CD4-positive, alpha-beta memory T cell (primary cell): ENCODE results near the gene GPC6. TPM values are rescaled to one million over a fixed set of nuclear protein-coding genes. Genes with fewer than 3 reads are reported as not detected.

Source experiments
- CTCF ChIA-PET: fragments of 350-600 bp; sonication (Branson Sonifier 250); formaldehyde crosslinking; loops from one replicate; lab custom pipeline; 2021; ENCODE audit warnings: inconsistent platforms; ENCODE audit not compliant: partially characterized antibody; lab: Charles Lee
- POLR2A ChIA-PET: fragments of 350-600 bp; sonication (Branson Sonifier 250); formaldehyde crosslinking; loops from one replicate; lab custom pipeline; 2021; ENCODE audit not compliant: partially characterized antibody; lab: Charles Lee
- DNase-seq, 5 donors: peaks; one replicate each; pipeline versions ENCODE4 v3.0.0 to v3.0.0-alpha.2; 2020 to 2022; ENCODE audit warnings: mixed read lengths in 1 of 5
- H3K27ac ChIP-seq: one replicate; pipeline ENCODE4 v1.7.0; 2013; ENCODE audit warnings: low read depth, low read length
- H3K27me3 ChIP-seq: 2 replicates; pipeline ENCODE4 v1.7.0; 2013; ENCODE audit warnings: mild to moderate bottlenecking, low read length, moderate library complexity; ENCODE audit not compliant: insufficient read depth
- H3K36me3 ChIP-seq: 2 replicates; pipeline ENCODE4 v1.7.0; 2013; ENCODE audit warnings: mild to moderate bottlenecking, low read length, moderate library complexity; ENCODE audit not compliant: insufficient read depth
- H3K4me1 ChIP-seq: 2 replicates; pipeline ENCODE4 v1.7.0; 2013; ENCODE audit warnings: mild to moderate bottlenecking, low read length, moderate library complexity; ENCODE audit not compliant: insufficient read depth
- H3K4me3 ChIP-seq, 2 donors: one replicate each; pipeline ENCODE4 v1.7.0; 2013; ENCODE audit warnings: low read length in 2 of 2, mild to moderate bottlenecking in 1 of 2
- H3K9me3 ChIP-seq, 2 donors: one replicate each; pipeline ENCODE4 v1.7.0; 2013; ENCODE audit warnings: low read length in 2 of 2, control low read depth in 1 of 2; ENCODE audit not compliant: control insufficient read depth in 1 of 2
- H3K27ac Mint-ChIP-seq, 7 donors: one replicate each; pipeline ENCODE4 v1.8.0; 2020 to 2021; ENCODE audit warnings: mixed read lengths in 7 of 7, mild to moderate bottlenecking in 6 of 7, inconsistent platforms in 3 of 7, moderate library complexity in 3 of 7
- H3K27me3 Mint-ChIP-seq, 2 donors: one replicate each; pipeline ENCODE4 v1.8.0; 2020 to 2021; ENCODE audit warnings: mixed read lengths in 2 of 2
- H3K36me3 Mint-ChIP-seq, 2 donors: one replicate each; pipeline ENCODE4 v1.8.0; 2020 to 2021; ENCODE audit warnings: mixed read lengths in 2 of 2, inconsistent platforms in 1 of 2, mild to moderate bottlenecking in 1 of 2
- H3K4me1 Mint-ChIP-seq, 4 donors: one replicate each; pipeline ENCODE4 v1.8.0; 2020 to 2021; ENCODE audit warnings: mixed read lengths in 4 of 4, mild to moderate bottlenecking in 1 of 4
- H3K4me3 Mint-ChIP-seq, 8 donors: one replicate each; pipeline ENCODE4 v1.8.0; 2020 to 2021; ENCODE audit warnings: mixed read lengths in 8 of 8, mild to moderate bottlenecking in 7 of 8, moderate library complexity in 6 of 8, inconsistent platforms in 3 of 8
- H3K9me3 Mint-ChIP-seq, 8 donors: one replicate each; pipeline ENCODE4 v1.8.0; 2020 to 2021; ENCODE audit warnings: mixed read lengths in 8 of 8, mild to moderate bottlenecking in 5 of 8, inconsistent platforms in 3 of 8, moderate library complexity in 1 of 8
- intact Hi-C: fragments of 100-400 bp; cut with micrococcal nuclease; formaldehyde crosslinking; loops from one replicate; pipeline ENCODE4 v1.15.1; 2023
- polyA plus RNA-seq, 2 donors: library from polyadenylated mRNA; unstranded; fragments of 300-500 nt; fragmentation: Illumina TruSeq; gene quantifications; one replicate each; pipeline ENCODE4 v1.2.3, GENCODE V29; 2021
- total RNA-seq, 2 experiments: library from RNA; stranded (reverse); gene quantifications; one replicate each; pipeline ENCODE4 v1.2.3, GENCODE V29; 2021

The GPC6 gene
- total and polyA plus RNA-seq, 4 experiments from 2014 or later = not detected

DNA sequence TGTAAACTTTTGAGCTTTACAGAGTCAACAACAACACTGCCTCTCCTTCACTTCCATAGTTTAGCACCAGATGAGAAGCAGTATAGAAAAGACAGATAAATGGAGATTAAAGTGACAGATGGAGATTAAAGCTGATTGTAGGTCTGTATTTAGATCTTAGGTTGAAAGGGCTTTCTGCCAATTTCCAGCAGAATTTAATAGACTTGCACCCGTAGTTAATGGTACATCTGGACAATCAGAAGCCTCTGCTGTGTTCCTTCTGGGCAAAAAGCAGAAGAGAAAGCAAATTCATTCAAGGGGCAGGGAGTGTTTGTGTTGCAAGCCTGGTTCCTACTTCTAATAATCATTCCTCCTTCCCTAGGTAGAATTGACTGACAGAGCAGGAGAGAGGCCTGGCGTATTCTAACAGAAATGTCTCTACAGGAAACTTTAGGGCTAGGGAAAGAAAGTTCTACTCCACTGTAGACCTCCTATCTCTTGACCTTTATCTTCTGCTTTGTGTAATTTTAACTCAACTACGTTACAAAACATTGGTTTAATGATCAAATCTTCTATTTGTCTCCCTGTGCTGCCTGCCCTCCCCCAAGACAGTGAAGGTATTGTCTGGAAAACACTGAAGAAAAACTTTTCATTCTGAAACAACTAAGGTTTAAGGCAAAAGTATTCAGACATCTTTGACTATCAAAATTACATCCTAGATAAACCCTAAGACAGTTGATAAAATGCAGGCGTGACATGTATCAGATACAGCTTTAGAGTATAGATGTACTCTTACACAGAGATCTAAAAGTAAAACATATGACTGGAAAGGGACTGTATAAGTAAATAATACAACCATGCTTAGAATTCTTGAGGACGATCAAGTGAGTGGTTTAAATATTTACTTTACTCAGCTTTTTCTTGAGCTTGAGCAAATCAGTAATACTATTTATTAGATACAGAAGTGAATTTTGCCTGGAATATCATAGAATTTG lies 44.4 kb downstream of the GPC6 start:
- Mint-ChIP-seq H3K27ac (no peak overlapping the region), H3K4me3 (no peak overlapping the region), H3K9me3 (peaks cover 0 to 2% (median 0%) of the 10 kb centered on the region in 8 donors), H3K4me1 (no peaks in the 10 kb centered on the region), H3K27me3 (no peaks in the 10 kb centered on the region), H3K36me3 (no peaks in the 10 kb centered on the region)
- no peaks in the 10 kb centered on the region for H3K27me3 ChIP-seq
- POLR2A ChIA-PET = no interaction called here
- CTCF ChIA-PET = no interaction called here
- DNase-seq = no peak
- no peak overlapping the region for H3K27ac ChIP-seq
- H3K9me3 ChIP-seq = no peaks in the 10 kb centered on the region
- H3K4me1 ChIP-seq = no peaks in the 10 kb centered on the region
- intact Hi-C loops = no loop called here
- no peaks in the 10 kb centered on the region for H3K36me3 ChIP-seq
- no peak overlapping the region for H3K4me3 ChIP-seq

DNA sequence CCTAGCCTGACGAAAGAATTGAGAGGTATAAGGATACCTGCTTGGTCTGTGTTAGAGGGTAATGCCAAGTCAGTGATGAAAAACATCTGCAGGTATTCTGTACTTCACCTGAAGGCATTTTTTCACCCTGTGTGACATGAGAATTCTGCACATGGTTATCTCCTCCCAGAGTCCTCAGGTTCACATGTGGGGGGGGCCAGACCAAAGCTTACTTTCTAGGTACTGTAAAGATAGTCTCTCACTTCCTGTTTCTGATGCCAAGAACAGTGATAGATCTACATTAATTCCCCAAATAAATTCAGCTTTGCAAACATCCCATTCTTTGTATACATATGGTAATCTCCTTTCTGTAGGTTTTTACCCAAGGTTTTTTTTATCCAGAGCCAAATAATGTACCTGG lies 53.4 kb downstream of the GPC6 start:
- intact Hi-C loops = no loop called here
- Histone ChIP-seq H3K27ac (no peak overlapping the region), H3K36me3 (no peaks in the 10 kb centered on the region), H3K4me1 (no peaks in the 10 kb centered on the region), H3K4me3 (no peak overlapping the region), H3K9me3 (no peaks in the 10 kb centered on the region), H3K27me3 (no peaks in the 10 kb centered on the region)
- POLR2A ChIA-PET = no interaction called here
- Mint-ChIP-seq H3K36me3 (no peaks in the 10 kb centered on the region), H3K9me3 (peaks cover 0 to 6% (median 0%) of the 10 kb centered on the region in 8 donors), H3K27me3 (no peaks in the 10 kb centered on the region), H3K4me1 (no peaks in the 10 kb centered on the region), H3K27ac (no peak overlapping the region), H3K4me3 (no peak overlapping the region)
- DNase-seq = no peak
- CTCF ChIA-PET = no interaction called here

GRCh38 chr13:93280688-93281087 lies 54.1 kb downstream of the GPC6 start:
- no peaks in the 10 kb centered on the region for H3K36me3 Mint-ChIP-seq
- H3K4me3 ChIP-seq = no peak overlapping the region
- H3K4me1 Mint-ChIP-seq = no peaks in the 10 kb centered on the region
- POLR2A ChIA-PET = no interaction called here
- no peak overlapping the region for H3K27ac Mint-ChIP-seq
- H3K4me1 ChIP-seq = no peaks in the 10 kb centered on the region
- no peaks in the 10 kb centered on the region for H3K27me3 ChIP-seq
- intact Hi-C loops = no loop called here
- CTCF ChIA-PET = no interaction called here
- no peak overlapping the region for H3K27ac ChIP-seq
- H3K27me3 Mint-ChIP-seq = no peaks in the 10 kb centered on the region
- H3K4me3 Mint-ChIP-seq = no peak overlapping the region
- peaks cover 0 to 6% (median 0%) of the 10 kb centered on the region in 8 donors for H3K9me3 Mint-ChIP-seq
- no peak for DNase-seq
- no peaks in the 10 kb centered on the region for H3K9me3 ChIP-seq
- no peaks in the 10 kb centered on the region for H3K36me3 ChIP-seq

DNA sequence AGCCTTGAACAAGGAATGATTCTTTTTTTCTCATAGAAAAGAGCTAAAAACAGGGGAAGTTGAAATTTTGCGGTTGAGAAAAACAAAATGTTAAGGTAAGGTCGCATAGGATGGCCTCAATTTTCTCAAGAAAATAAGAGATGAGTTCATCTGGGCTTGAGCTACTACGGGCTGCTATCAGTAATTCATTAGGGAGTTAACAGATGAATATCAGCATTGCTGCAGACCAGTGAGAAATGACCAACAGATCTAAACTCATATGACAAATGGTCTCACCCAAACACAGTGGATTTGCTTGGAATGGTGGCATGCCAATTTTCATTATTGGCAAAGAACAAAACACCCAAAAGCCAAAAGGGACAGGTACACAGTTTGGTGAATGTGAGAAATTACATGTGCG lies 56.6 kb downstream of the GPC6 start:
- ChIA-PET CTCF (no interaction called here), POLR2A (no interaction called here)
- Mint-ChIP-seq H3K9me3 (peaks cover 0 to 4% (median 0%) of the 10 kb centered on the region in 8 donors), H3K36me3 (no peaks in the 10 kb centered on the region), H3K4me3 (no peak overlapping the region), H3K27me3 (no peaks in the 10 kb centered on the region), H3K27ac (no peak overlapping the region), H3K4me1 (no peaks in the 10 kb centered on the region)
- H3K27me3 ChIP-seq = no peaks in the 10 kb centered on the region
- no peak overlapping the region for H3K4me3 ChIP-seq
- no peaks in the 10 kb centered on the region for H3K4me1 ChIP-seq
- H3K36me3 ChIP-seq = no peaks in the 10 kb centered on the region
- H3K27ac ChIP-seq = no peak overlapping the region
- intact Hi-C loops = no loop called here
- no peak for DNase-seq
- no peaks in the 10 kb centered on the region for H3K9me3 ChIP-seq

DNA sequence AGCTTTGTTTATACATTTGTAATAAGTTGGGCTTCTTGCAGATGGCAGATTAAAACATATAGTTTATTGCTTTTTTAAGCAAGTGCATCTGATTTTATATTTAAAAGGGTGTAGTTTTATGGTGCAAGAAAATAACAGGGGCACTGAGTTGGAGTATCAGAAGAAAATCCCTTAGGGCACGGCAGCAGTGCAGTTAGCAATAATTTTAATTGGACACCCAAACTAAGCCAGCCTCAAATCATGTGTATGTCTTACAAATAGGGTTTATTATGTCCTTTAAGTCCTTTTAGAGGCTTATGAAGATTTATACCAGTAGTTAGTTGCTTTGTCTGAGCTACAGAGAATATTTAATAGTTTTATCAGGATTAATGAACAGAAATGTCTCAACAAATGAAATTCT lies 57.5 kb downstream of the GPC6 start:
- H3K9me3 ChIP-seq = no peaks in the 10 kb centered on the region
- no peak for DNase-seq
- no peaks in the 10 kb centered on the region for H3K4me1 ChIP-seq
- H3K27me3 Mint-ChIP-seq = no peaks in the 10 kb centered on the region
- CTCF ChIA-PET = no interaction called here
- no peaks in the 10 kb centered on the region for H3K36me3 ChIP-seq
- H3K27ac ChIP-seq = no peak overlapping the region
- H3K36me3 Mint-ChIP-seq = no peaks in the 10 kb centered on the region
- H3K27ac Mint-ChIP-seq = no peak overlapping the region
- H3K27me3 ChIP-seq = no peaks in the 10 kb centered on the region
- intact Hi-C loops = no loop called here
- H3K4me3 ChIP-seq = no peak overlapping the region
- peaks cover 0 to 4% (median 0%) of the 10 kb centered on the region in 8 donors for H3K9me3 Mint-ChIP-seq
- H3K4me3 Mint-ChIP-seq = no peak overlapping the region
- POLR2A ChIA-PET = no interaction called here
- no peaks in the 10 kb centered on the region for H3K4me1 Mint-ChIP-seq

- intact Hi-C loops = no loop called here
- Mint-ChIP-seq H3K27me3 (no peaks in the 10 kb centered on the region), H3K9me3 (peaks cover 0 to 4% (median 0%) of the 10 kb centered on the region in 8 donors), H3K36me3 (no peaks in the 10 kb centered on the region), H3K4me1 (no peaks in the 10 kb centered on the region), H3K27ac (no peak overlapping the region), H3K4me3 (no peak overlapping the region)
- no peaks in the 10 kb centered on the region for H3K36me3 ChIP-seq
- ChIA-PET POLR2A (no interaction called here), CTCF (no interaction called here)
- H3K4me3 ChIP-seq = no peak overlapping the region
- H3K27me3 ChIP-seq = no peaks in the 10 kb centered on the region
- H3K9me3 ChIP-seq = no peaks in the 10 kb centered on the region
- H3K4me1 ChIP-seq = no peaks in the 10 kb centered on the region
- H3K27ac ChIP-seq = no peak overlapping the region
- no peak for DNase-seq
Observed at GRCh38 chr13:93286047-93286446, 59.4 kb downstream of the GPC6 start.

- H3K27me3 Mint-ChIP-seq = no peaks in the 10 kb centered on the region
- Histone ChIP-seq H3K27me3 (no peaks in the 10 kb centered on the region), H3K4me1 (no peaks in the 10 kb centered on the region), H3K9me3 (no peaks in the 10 kb centered on the region), H3K4me3 (no peak overlapping the region), H3K27ac (no peak overlapping the region), H3K36me3 (no peaks in the 10 kb centered on the region)
- no peak overlapping the region for H3K27ac Mint-ChIP-seq
- ChIA-PET CTCF (no interaction called here), POLR2A (no interaction called here)
- intact Hi-C loops = no loop called here
- H3K36me3 Mint-ChIP-seq = no peaks in the 10 kb centered on the region
- H3K4me3 Mint-ChIP-seq = no peak overlapping the region
- H3K9me3 Mint-ChIP-seq = no peaks in the 10 kb centered on the region
- no peaks in the 10 kb centered on the region for H3K4me1 Mint-ChIP-seq
- DNase-seq = no peak
Observed at GRCh38 chr13:93289053-93289452, 62.4 kb downstream of the GPC6 start.
